Measurements from ENCODE around the gene ZNF705A.
"Not testable (repeated sequence)": the region's sequence is repeated elsewhere in the genome, so short reads cannot be mapped to it uniquely, and the experiment has no call there.

Gene ZNF705A

DNA sequence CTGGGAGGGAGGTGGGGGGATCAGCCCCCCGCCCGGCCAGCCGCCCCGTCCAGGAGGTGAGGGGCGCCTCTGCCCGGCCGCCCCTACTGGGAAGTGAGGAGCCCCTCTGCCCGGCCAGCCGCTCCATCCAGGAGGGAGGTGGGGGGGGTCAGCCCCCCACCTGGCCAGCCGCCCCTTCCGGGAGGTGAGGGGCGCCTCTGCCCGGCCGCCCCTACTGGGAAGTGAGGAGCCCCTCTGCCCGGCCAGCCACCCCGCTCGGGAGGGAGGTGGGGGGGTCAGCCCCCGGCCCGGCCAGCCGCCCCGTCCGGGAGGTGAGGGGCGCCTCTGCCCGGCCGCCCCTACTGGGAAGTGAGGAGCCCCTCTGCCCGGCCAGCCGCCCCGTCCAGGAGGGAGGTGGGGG is 27.4 kb downstream of the ZNF705A start:
- DNase-seq (ENCODE audit: low read depth): not testable (repeated sequence)

DNA sequence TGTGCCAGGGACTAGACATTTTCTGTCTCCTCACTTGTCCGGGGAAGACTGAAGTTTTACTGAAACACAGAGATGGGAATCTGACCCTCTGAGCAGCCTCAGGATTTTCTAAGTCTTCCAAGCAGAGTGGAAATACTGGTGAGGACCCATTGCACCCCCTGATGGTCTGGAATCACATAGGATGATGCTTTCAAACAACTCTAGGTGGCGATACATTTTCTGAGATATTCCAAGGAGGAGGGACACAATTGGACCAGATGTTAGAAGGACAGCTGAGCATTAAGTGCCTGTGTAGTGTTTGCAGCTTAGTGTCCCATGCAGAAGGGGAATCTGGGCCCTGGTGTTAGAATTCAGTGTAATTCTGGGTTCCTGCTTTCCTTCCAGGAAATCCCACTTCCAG is 31.3 kb downstream of the ZNF705A start:
- DNase-seq (ENCODE audit: low read depth): not testable (repeated sequence)

DNA sequence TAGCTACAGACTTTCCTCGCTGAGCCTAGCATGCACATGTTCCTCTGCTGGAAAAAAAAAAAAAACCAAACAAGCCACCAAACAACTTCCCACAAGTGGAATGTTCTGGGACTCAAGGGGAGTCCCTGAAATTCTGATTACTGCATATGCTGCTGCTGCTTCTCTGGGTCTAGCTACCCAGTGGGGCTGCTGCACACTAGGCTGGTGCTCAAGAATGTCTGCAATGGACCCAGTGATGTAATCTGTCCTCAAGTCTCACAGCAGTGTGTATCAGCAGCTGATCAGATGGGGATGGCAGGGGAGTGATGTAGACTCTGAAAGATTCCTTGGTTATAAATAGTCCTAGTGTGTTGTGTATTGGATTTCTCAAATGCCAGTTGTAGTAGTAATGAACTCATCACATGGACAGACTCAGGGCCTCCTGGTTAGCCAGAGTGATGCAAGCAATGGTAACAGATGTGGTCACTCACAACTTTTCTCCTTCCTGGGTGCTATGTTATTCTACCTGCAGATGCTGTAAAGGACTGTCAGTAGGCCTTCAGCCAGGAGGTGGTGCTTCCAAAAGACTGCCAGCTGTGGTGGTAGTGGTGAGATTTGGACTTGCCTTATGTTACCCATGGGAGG is 41.0 kb downstream of the ZNF705A start:
- DNase-seq (ENCODE audit: low read depth): peak; percentile 58

DNA sequence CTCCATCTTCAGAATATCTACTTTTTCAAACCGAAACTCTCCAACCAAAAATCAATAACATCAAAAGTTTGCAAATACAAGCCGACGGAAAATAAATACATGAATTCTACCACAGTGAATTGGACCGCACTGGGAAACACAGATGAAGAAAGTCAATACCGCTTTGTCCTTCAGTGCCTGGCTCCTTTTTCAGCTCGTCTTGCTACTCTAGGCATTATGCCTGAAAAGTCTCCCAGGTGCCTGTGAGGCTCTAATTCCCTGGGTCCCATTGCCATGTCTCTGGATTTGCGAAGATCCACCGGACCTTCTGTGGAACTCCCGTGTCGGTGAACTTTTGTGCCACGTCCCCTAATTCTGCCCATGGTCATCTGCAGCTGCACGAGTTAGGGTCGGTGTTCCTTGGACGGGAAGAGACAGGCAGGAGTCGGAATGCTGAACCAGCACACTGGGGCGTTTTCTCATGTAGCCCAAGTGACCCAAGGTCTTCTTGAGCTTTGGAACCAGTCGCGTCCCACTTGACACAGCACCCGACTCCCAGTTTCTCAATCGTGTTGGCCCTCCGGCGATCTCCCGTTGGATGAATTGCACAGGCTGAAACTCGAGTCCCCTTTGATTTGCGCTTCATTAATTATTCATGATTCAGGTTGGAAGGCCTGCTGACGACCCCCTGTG is 62.0 kb downstream of the ZNF705A start:
- DNase-seq (ENCODE audit: low read depth): not testable (repeated sequence)

DNA sequence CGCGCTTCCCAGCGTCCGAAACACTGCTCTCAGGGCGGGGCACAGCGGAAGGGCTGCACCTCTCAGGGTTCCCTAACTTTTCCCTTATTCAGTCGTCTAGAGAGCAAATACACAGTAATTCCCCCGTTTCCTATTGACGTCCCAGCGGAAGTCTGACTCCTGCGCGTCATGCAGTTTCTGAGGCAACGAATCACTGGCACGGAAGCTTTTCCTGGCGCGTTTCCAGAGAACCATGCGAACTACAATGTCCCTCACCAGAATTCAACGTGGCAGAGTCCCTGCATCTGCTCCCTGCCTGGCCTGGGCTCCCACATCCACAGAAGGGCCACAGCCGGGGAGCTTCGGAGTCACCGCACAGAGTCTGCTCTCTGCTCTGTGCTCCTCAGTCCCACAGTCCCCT is 64.6 kb downstream of the ZNF705A start:
- DNase-seq (ENCODE audit: low read depth): not testable (repeated sequence)

DNA sequence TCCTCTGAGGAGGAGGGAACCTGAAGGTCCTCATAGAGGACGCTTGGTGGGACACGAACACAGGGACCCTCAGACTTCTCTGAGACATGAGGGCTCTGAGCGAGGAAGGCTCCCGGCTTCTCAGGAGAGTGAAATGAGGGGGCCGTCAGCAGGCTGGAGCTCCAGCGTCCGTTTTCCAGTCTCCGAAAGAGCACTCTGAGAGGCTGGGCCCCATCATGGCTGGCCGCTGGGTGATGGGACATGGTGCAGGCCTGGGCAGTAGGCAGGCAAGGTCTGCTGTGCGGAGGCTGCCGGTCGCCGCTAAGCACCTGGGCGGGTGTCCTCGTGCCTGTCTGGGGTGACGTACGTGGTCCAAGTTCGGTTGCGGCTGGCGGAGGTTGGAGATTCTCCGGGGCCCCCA is 65.0 kb downstream of the ZNF705A start:
- DNase-seq (ENCODE audit: low read depth): not testable (repeated sequence)

DNA sequence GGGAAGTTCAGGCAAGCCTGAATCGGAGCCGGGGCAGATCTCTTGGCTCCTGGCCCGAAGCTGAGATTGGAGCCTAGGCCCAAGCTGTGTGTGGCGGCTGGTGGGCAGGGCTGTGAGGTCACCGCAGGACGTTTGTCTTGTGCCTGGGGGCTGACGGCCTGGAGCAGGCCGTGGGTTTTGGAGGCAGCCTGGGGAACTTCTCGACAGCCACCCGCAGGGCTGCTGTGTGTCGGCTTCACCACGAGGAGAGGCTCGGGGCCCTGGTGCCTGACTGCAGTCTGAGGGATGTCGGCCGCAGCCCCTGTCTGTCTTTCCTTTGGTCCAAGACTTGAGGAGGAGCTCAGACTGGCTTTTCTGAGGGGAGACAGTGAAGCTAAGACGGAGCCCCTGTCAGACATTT is 65.5 kb downstream of the ZNF705A start:
- not testable (repeated sequence) for DNase-seq (ENCODE audit: low read depth)

DNA sequence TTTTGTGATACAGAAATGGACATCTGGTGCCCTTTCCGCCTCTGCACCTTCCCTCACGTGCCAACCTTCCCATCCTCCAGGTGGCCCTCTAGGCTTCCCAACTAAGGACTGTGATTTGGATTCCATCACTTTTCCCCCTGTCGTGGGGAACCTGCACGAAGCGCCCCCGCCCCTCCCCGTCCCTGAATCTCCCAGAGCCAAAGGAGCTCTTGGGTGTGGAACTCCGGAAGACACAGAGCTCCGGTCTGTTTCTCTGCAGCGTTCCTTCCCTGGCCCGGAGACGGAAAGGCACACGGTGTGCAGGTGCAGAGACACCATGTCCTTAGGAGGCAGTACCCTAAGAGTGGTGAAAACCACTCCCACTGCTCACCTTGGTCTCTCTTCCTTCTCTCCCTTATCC is 66.8 kb downstream of the ZNF705A start:
- not testable (repeated sequence) for DNase-seq (ENCODE audit: low read depth)

DNA sequence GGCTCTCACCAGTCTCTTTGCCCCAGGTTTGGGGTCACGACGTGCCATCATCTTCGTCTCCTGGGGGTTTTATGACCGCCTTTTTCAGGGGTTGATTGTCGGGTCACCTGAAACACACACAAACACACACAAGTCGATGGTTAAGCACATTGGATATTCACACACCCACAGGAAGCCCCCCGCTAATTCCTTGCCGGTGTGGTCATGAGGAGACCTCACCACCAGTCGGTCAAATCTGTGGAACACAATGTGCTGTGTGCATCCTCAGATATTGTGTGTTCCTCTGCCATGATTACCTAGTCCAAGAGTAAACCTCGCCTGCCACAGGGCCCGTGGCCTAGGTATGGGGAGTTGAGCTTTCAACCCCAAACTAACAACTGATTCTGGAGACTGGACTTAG is 68.0 kb downstream of the ZNF705A start:
- DNase-seq (ENCODE audit: low read depth): not testable (repeated sequence)

DNA sequence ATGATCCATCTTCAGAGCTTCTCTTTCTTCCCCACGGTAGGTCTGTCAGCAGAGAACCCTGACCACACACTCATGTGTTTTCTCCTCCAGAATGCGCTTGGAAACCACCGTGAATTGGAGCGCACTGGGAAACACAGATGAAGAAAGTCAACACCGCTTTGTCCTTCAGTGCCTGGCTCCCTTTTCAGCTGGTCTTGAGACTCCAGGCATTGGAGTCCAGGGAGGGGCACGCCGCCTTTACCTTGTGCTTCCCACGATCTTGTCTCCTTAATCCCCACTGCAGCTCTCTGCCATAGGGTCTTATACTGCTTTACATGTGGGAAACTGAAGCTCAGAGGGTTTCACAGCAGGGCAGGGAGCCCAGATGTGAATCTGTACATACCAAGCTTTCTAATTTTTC is 69.5 kb downstream of the ZNF705A start:
- no peak for DNase-seq (ENCODE audit: low read depth)

DNA sequence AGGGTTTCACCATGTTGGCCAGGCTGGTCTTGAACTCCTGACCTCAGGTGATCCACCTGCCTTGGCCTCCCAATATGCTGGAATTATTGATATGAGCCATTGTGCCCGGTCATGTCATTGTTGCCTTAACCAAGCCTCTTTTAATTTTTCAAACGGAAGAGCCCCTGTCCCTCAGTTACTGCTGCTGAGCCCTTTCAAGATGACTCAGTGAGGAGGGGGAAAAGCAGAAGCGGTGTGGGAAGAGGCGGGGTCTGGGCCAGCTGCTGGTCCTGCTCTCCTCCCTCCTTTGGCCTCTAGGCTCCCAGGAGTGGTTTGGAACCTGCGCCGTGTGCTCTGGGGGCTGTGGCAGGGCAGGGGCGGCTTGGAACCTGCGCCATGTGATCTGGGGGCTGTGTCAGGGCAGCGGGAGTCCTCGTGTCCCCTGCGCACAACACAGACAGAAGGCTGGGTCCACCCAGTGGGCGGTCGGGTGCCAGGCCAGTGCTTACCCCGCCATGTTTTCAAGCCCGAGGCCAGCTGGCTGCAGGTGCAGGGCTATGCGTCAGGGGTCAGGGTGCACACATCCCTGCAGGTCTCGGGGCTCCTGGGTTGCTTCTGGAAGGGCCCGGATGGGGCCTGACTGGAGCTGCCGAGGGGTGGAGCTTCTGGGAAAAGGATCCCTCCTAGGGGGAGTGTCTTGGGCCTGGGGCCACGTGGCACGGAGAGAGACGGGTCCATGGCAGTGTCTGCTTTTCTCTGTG is 70.3 kb downstream of the ZNF705A start, which contains the start of gene FAM90A1:
Gene FAM90A1 (minus strand): TSS at position 627 of the 740 bp plus-strand sequence. CDS start 2,786 bp downstream, outside the sequence.
- not testable (repeated sequence) for DNase-seq (ENCODE audit: low read depth)

DNA sequence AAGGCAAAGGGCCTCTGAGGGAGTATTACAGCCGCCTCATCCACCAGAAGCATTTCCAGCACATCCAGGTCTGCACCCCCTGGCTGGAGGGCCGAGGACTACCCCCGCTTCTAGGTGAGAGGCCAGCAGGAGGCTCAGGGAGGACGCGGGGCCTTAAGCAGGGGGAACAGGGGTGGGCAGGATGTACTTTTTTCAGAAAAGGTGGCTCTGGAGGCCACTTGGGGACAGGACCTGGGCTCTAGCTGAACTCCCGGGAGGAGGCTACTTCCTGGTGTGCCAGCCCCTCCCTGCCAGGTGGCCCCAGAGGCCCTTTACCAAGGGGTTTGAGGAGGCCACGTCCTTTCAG is 70.9 kb downstream of the ZNF705A start:
- DNase-seq (ENCODE audit: low read depth): not testable (repeated sequence)

DNA sequence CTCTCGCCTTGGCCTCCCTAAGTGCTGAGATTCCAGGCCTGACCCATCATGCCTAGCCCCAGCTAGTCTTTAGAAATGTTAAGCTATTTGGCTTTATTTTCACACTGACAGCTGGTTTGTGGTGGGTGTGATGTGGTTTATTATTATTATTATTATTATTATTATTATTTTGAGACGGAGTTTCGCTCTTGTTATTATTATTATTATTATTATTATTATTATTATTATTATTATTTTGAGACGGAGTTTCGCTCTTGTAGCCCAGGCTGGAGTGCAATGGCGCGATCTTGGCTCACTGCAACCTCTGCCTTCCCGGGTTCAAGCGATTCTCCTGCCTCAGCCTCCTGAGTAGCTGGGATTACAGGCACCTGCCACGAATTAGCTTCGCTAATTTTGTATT is 71.8 kb downstream of the ZNF705A start:
- DNase-seq (ENCODE audit: low read depth): not testable (repeated sequence)

DNA sequence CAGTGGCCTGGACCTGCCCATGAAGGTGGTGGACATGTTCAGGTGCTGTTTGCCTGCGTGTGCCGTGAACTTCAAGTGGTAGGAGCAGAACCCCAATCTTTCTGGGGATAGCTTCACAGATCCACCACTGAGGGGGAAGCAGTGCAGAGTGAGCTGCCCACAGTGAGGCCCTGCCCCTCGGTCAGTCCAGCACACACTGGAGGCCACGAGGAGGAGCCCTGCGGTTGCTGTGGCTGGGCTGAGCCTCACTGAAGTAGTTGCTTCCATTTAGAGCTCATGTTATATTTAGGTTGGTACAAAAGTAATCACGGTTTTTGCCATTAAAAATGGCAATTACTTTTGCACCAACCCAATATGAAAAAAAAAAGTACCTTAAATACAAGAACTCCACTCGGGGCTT is 72.7 kb downstream of the ZNF705A start:
- not testable (repeated sequence) for DNase-seq (ENCODE audit: low read depth)

All from GM04504 (cell line).